Ecto neural progenitor cell (in vitro differentiated cells): ENCODE results near the gene TYW1.
"Not testable (repeated sequence)": the region's sequence is repeated elsewhere in the genome, so short reads cannot be mapped to it uniquely, and the experiment has no call there.

Source experiments
- DNase-seq: peaks from one replicate; pipeline ENCODE4 v3.0.0-alpha.2; 2018; ENCODE audit warnings: low spot score

Gene TYW1

GRCh38 chr7:66995050-66995776 is 1.4 kb upstream of the TYW1 start, which contains the start of gene SBDS:
SBDS (minus strand) TSS chr7:66995586; CDS start chr7:66995417, 169 bp downstream.
- DNase-seq = peak; percentile 94

DNA sequence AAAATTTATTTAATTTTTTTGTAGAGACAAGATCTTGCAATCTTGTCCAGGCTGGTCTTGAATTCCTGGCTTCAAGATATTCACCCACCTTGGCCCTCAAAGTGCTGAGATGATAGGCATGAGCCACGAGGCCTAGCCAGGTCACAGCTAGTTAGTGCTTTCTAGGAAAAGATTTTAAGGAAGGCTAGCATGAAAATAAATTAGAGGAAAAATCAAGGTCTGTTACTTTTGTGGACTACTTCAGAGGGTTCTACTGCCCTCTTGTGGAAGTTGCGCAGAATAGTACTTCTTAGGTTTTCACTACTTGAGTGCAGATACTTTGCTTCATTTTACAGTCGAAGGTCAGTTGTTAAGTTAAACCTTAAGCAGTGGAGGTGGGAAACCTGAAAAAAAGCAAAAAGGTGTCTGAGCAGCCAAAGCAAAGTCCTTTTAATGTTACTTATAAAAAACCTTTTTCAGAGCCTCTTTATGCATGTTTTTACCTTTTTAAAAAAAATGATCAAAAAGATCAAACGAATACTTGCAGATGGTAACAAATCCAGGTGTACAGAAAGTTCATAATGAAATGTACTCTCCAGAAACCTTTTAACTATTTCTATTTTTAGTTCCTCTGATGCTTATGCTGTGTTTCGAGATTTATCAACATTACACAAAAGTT is 4.1 kb downstream of the TYW1 start:
- DNase-seq = not testable (repeated sequence)

DNA sequence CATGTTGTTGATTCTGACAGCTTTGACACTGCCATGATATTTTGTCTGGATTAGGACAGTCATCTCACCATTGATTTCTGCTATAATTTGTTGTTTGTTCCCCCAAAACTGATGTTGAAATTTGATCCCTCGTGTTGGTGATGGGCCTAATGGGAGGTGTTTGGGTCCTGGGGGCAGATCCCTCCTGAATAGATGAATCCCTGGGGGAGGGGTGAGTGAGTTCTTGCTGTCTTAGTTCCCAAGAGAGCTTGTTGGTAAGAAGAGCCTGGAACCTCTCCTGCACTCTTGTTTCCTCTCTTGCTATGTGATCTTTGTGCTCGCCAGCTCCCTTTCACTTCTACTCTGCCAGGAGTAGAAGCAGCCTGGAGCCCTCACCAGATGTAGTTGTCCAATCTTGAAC is 7.5 kb downstream of the TYW1 start:
- not testable (repeated sequence) for DNase-seq

DNA sequence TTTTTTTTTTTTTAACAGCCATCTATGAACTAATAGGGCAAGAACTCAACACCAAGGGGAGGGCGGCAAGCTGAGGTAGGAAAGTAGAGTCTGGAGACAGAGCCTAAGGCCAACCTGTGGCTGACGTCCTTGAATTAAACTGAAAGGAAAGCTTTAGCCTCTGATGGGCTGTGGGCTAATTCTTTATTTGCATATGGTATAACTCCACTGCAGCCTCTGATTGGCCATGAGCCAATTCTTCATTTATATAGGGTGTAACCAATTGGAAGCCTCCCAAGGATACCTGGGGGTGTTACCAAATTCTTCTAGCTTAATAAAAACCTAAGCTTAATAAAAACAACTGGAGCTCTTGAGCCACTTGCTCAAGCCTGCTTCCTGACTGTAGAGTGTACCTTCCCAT is 10.3 kb downstream of the TYW1 start:
- no peak for DNase-seq

DNA sequence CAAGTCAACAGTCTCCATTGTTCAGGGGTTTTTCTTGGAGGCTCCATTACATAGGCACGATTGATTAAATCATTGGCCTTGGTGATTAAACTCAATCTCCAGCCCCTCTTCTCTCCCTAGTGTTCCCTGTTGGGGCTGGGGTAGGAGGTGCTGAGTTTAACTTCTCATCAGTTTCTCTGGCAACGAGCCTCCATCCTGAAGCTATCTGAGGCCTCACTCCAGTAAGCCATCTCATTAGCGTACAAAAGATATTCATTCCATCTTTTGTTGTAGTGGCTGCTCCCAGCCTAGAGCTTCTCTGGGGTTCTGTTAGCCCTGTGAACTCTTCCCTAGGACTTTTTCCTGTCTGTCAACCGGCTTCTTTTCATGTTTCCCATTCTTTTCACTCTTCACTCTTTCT is 11.6 kb downstream of the TYW1 start:
- DNase-seq = no peak

GRCh38 chr7:67009677-67010076 is 13.0 kb downstream of the TYW1 start:
- DNase-seq = not testable (repeated sequence)

DNA sequence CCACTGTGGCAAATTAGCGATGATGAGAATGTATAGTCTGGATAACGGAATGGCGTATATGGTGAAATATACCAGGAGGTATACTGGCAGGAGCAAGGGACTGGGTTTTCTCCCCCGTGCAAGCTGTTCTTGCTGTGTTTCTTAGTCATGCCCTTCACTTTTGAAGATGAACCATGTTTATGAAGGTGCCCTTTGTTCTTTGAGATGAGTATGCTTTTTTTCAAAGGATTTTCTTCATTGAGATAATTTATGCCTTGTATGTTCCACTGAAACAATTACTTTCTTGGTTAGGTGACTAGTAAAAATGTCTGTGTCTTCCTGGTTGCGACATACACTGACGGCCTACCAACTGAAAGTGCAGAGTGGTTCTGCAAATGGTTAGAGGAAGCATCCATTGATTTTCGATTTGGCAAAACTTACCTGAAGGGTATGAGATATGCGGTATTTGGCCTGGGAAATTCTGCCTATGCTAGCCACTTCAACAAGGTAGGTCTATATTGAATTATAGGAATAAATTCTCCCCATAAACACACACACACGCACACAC is 17.5 kb downstream of the TYW1 start:
- DNase-seq = not testable (repeated sequence)

DNA sequence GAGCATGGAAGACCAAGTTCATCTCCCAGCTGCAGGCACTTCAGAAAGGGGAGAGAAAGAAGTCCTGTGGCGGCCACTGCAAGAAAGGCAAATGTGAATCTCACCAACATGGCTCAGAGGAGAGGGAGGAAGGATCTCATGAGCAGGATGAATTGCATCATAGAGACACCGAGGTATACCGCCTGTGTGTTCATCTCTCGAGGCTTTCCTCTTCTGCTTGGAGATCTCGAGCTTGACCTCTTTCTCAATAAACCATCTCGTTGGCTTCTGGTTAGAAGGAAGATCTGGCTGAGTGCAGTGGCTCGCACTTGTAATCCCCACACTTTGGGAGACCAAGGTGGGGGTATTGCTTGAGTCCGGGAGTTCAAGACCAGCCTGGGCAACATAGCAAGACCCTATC is 21.3 kb downstream of the TYW1 start:
- not testable (repeated sequence) for DNase-seq

DNA sequence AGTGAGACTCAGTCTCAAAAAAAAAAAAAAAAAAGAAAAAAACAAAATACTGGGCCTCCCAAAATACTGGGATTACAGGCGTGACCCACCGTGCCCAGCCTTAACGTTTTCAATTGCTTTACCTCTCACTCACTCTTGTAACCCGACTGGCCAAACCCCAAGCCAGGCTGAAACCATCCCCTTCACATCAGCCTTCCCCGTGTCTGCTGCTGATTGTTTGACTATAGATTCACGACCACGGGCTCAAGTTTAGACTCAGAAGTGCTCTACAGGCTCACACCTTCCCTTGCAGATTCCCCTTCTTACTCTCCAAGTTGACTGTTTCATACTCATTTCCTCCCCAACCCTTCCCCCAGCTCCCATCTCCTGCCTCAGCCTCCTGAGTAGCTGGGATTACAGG is 22.3 kb downstream of the TYW1 start:
- no peak for DNase-seq

- no peak for DNase-seq
Measured at GRCh38 chr7:67019562-67020390, 23.1 kb downstream of the TYW1 start.

- DNase-seq = no peak
Measured at GRCh38 chr7:67021260-67021659, 24.6 kb downstream of the TYW1 start.

DNA sequence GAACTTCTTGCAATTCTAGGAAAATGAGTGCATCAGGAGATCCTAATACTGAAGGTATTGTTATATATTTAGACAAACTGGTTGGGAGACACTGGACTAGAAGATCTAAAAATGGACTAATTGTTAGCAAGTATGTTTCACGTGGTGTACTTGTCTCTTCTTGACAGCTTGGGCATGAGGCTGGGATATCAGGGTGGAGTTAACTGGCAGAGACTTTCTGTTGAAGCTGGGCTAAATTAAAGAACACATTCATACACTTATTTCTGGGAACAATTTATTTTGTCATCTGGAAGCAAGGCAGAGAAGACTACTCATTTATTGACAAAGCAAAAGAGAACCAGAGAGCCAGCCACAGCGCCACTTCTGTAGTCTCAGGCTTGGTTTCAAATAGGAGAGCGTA is 25.9 kb downstream of the TYW1 start:
- no peak for DNase-seq

GRCh38 chr7:67025459-67025858 is 28.8 kb downstream of the TYW1 start:
- not testable (repeated sequence) for DNase-seq

DNA sequence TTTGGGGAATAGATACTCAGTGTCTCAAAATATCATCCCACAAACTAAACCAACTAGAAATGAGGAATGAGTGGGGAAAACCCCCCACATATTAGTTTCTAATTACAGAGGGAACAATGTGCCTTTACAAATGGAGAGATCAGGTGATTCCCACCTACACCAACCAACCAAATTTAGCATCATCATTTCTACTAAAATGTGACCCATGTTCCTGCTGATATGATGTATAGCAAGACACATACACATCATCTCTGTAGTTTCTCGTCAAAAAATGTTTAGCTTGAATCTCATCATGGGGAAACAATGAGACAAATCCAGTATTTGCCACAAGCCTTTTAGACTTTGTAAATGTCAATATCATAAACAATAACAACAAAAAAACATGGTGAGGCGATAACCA is 35.1 kb downstream of the TYW1 start:
- DNase-seq = not testable (repeated sequence)

GRCh38 chr7:67033251-67033650 is 36.6 kb downstream of the TYW1 start:
- DNase-seq = no peak

GRCh38 chr7:67036432-67037395 is 40.1 kb downstream of the TYW1 start:
- DNase-seq = not testable (repeated sequence)

GRCh38 chr7:67040832-67041231 is 44.2 kb downstream of the TYW1 start:
- not testable (repeated sequence) for DNase-seq

GRCh38 chr7:67042781-67043558 is 46.3 kb downstream of the TYW1 start:
- DNase-seq = not testable (repeated sequence)

GRCh38 chr7:67043559-67043930 is 46.9 kb downstream of the TYW1 start:
- DNase-seq = not testable (repeated sequence)

DNA sequence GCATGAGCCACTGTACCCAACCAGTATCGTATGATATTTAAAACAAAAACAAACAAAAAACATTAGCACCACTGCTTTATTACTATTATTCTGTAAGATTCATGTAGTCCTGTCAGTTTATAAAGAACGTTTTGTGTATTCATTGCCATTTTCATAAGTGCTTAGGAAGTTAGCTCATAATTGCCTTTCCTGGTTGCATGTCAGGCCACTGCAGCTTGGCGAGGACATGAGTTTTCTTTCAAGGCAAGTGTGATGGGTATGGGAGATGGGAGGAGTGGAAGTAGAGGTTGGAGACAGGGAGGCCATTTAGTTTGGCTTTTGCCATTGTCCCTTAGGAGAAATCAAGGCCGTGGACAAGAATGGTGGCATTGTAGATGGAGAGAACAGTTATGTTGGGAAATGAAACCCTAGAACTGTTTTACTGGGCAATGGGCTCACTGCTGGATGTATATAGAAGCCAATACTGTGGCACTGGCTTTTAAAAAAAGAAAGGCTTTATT is 48.9 kb downstream of the TYW1 start:
- DNase-seq = no peak
